K562 (cell line): ENCODE results near the gene G6PC1. TPM values are rescaled to one million over a fixed set of nuclear protein-coding genes. Genes with fewer than 3 reads are reported as not detected.

Experiments
- CHD2 ChIP-seq: IDR thresholded peaks from 2 replicates; pipeline ENCODE4 v1.6.1; 2011; ENCODE audit warnings: low read depth, low read length
- EGR1 ChIP-seq: fragments of 450-650 bp; conservative IDR thresholded peaks from 2 replicates; pipeline ENCODE4 v1.6.1; 2017; ENCODE audit warnings: mild to moderate bottlenecking
- EP300 ChIP-seq: IDR thresholded peaks from 2 replicates; pipeline ENCODE4 v1.6.1; 2012; ENCODE audit warnings: low read length, improper control_type of control experiment
- FOXK2 ChIP-seq, 2 experiments: fragments of 450-650 bp; IDR thresholded peaks in 1 of 2; conservative IDR thresholded peaks in 1 of 2; 2 replicates each; pipeline ENCODE4 v1.6.1; 2016; ENCODE audit warnings: low read depth in 2 of 2, mild to moderate bottlenecking in 1 of 2
- HCFC1 ChIP-seq: IDR thresholded peaks from 2 replicates; pipeline ENCODE4 v1.6.1; 2012; ENCODE audit warnings: low read depth, low read length, improper control_type of control experiment
- HNRNPLL ChIP-seq: fragments of 200-400 bp; formaldehyde crosslinking; IDR thresholded peaks from 2 replicates; pipeline ENCODE4 v1.6.1; 2017; ENCODE audit warnings: low read length, low read depth, mild to moderate bottlenecking; ENCODE audit not compliant: poor library complexity, severe bottlenecking
- HOXB6 ChIP-seq: fragments of 250-450 bp; sonication (Bioruptor Pico); IDR thresholded peaks from 2 replicates; pipeline ENCODE4 v1.5.1; 2022; ENCODE audit warnings: mild to moderate bottlenecking, borderline replicate concordance
- MTA1 ChIP-seq: fragments of 450-650 bp; IDR thresholded peaks from 2 replicates; pipeline ENCODE4 v1.6.1; 2017; ENCODE audit warnings: borderline replicate concordance
- SLC30A9 ChIP-seq: fragments of 250-450 bp; sonication (Bioruptor Pico); IDR thresholded peaks from 2 replicates; pipeline ENCODE4 v1.8.0; 2022; ENCODE audit warnings: mild to moderate bottlenecking, moderate library complexity
- SMC3 ChIP-seq: conservative IDR thresholded peaks from 2 replicates; pipeline ENCODE4 v1.6.1; 2011; ENCODE audit warnings: low read depth, low read length, improper control_type of control experiment; ENCODE audit not compliant: insufficient read depth
- SUPT5H ChIP-seq: fragments of 450-650 bp; IDR thresholded peaks from 2 replicates; pipeline ENCODE4 v1.6.1; 2016
- TCF7L2 ChIP-seq: fragments of 150-350 bp; IDR thresholded peaks from 2 replicates; pipeline ENCODE4 v1.6.1; 2016; ENCODE audit warnings: low read depth, mild to moderate bottlenecking, low read length, moderate library complexity
- TEAD2 ChIP-seq: fragments of 450-650 bp; IDR thresholded peaks from 2 replicates; pipeline ENCODE4 v1.6.1; 2016; ENCODE audit warnings: missing genetic modification characterization, control low read depth, missing compliant biosample characterization
- TFAM ChIP-seq: fragments of 250-450 bp; sonication (Bioruptor Pico); conservative IDR thresholded peaks from 2 replicates; pipeline ENCODE4 v1.5.0; 2021; ENCODE audit warnings: mild to moderate bottlenecking, moderate library complexity
- U2AF2 ChIP-seq: fragments of 200-400 bp; formaldehyde crosslinking; optimal IDR thresholded peaks from 2 replicates; pipeline ENCODE3; 2017; ENCODE audit warnings: low read depth, mild to moderate bottlenecking, low read length
- ZFP36 ChIP-seq: fragments of 150-350 bp; IDR thresholded peaks from 2 replicates; pipeline ENCODE4 v1.6.1; 2018; ENCODE audit warnings: low read length, low read depth; ENCODE audit not compliant: partially characterized antibody
- ZNF184 ChIP-seq: sonication (generic); formaldehyde crosslinking; IDR thresholded peaks from 2 replicates; pipeline ENCODE4 v1.5.0; 2020; ENCODE audit warnings: missing genetic modification reagents
- ZNF431 ChIP-seq: sonication (generic); formaldehyde crosslinking; IDR thresholded peaks from 2 replicates; pipeline ENCODE4 v1.8.0; 2022; ENCODE audit warnings: mild to moderate bottlenecking, missing genetic modification reagents
- ZNF764 ChIP-seq: fragments of 250-450 bp; sonication (Bioruptor Pico); IDR thresholded peaks from 2 replicates; pipeline ENCODE4 v1.4.0; 2020; ENCODE audit warnings: low read depth, mild to moderate bottlenecking, moderate library complexity
- polyA plus RNA-seq, 8 experiments: library from polyadenylated mRNA; depleted of rRNA in 4 of 8; stranded (reverse) in 5 of 8; unstranded in 3 of 8; fragments of >200 nt; fragmentation: Nextera tagmentation in 2 of 8; fragmentation: Illumina TruSeq in 1 of 8; extraction: Ambion mirVana in 2 of 8; extraction: Trizol in 1 of 8; gene quantifications; 2 replicates each; pipeline versions ENCODE4 v1.2.1 to v1.2.3, GENCODE V29; 2011 to 2014; ENCODE audit warnings: inconsistent platforms in 1 of 8, missing spikeins in 1 of 8
- total RNA-seq, 7 experiments: library from RNA; depleted of rRNA in 6 of 7; stranded (reverse); fragments of >200 nt in 6 of 7; fragmentation: Illumina TruSeq in 2 of 7; extraction: Trizol in 2 of 7; gene quantifications; 2 replicates each; pipeline versions ENCODE4 v1.2.1 to v1.2.3, GENCODE V29; 2011 to 2021; ENCODE audit warnings: low replicate concordance in 1 of 7
- TF ChIP-seq, protein P1 (sequence below): fragments of 200-800 bp; sonication (Bioruptor generic); IDR thresholded peaks from 2 replicates; pipeline ENCODE4 v1.6.1; 2016; ENCODE audit warnings: missing genetic modification characterization, missing compliant biosample characterization
- TF ChIP-seq, protein P2 (sequence below): sonication (generic); formaldehyde crosslinking; IDR thresholded peaks from 2 replicates; pipeline ENCODE4 v1.8.0; 2022; ENCODE audit warnings: mild to moderate bottlenecking, missing genetic modification reagents
- TF ChIP-seq, protein P3 (sequence below): fragments of 200-800 bp; sonication (Bioruptor generic); IDR thresholded peaks from 2 replicates; pipeline ENCODE4 v1.6.1; 2017; ENCODE audit warnings: missing genetic modification characterization, missing compliant biosample characterization

G6PC1 gene
- total and polyA plus RNA-seq, 9 of the 15 experiments (the other 6 are each of a cell fraction or from before 2014, with no cell fraction given), result not detected

DNA sequence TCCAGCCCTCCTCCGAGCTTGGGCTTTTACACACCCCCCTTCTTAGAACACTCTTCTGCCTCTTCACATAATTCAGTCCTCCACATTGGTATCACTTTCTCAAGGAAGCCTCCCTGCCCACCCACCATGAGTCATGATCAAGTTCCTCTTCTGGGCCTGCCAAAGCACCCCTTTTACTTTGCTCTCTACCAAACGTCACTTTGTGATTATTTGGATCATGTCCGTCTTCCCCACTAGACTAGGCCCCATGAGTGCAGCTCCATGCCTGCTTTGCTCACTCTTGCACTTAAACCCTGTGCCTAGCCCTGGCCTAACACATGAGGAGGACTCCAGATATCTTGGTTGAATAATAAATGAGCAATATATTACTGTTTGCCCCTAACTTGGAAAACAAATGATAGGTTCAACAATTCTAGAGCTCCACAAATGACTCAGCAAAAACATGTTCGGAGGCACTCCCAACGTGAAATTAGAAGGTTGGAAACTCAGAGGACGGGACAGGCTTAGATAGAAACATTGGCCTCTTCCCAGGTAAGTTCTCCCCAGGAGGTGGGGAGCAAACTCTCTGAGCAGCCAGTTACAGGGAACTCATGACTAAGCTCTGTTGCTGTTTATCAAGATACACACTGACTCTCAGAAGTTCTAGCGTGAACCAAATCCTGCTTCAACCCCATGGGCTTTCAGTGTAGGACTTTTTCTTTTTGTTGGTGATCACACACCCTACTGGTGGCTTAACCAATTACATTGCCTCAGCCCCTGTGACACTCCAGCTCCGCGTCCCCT lies 28.3 kb downstream of the G6PC1 start (continued):
- TF ChIP-seq FOXK2 (conservative IDR thresholded peaks at IDR 0.05 in 1 of 2, IDR thresholded peaks at IDR 0.05 in 1 of 2; ENCODE audit: low read depth in 2 of 2) (peak; percentile 95 to 96), U2AF2 (no peak), TFAM (no peak), SLC30A9 (CRISPR knock-in tag) (no peak), HNRNPLL (no peak), SMC3 (peak; percentile 63; the same call in 1 of the 2 replicates), ZNF764 (CRISPR knock-in tag) (no peak), ZNF184 (CRISPR knock-in tag) (no peak), HCFC1 (peak; percentile 18; the same call in 1 of the 2 replicates), SUPT5H (0 out of 2 replicates have a peak, but pooled peaks have one; percentile 22), MTA1 (peak; percentile 16; the same call in 1 of the 2 replicates), ZNF431 (CRISPR knock-in tag) (no peak), TEAD2 (tag) (no peak), ZFP36 (peak; percentile 31), EP300 (peak; percentile 74), CHD2 (no peak), HOXB6 (CRISPR knock-in tag) (no peak), EGR1 (0 out of 2 replicates have a peak, but pooled peaks have one; percentile 20), TCF7L2 (no peak)
- TF ChIP-seq, protein P1, sequence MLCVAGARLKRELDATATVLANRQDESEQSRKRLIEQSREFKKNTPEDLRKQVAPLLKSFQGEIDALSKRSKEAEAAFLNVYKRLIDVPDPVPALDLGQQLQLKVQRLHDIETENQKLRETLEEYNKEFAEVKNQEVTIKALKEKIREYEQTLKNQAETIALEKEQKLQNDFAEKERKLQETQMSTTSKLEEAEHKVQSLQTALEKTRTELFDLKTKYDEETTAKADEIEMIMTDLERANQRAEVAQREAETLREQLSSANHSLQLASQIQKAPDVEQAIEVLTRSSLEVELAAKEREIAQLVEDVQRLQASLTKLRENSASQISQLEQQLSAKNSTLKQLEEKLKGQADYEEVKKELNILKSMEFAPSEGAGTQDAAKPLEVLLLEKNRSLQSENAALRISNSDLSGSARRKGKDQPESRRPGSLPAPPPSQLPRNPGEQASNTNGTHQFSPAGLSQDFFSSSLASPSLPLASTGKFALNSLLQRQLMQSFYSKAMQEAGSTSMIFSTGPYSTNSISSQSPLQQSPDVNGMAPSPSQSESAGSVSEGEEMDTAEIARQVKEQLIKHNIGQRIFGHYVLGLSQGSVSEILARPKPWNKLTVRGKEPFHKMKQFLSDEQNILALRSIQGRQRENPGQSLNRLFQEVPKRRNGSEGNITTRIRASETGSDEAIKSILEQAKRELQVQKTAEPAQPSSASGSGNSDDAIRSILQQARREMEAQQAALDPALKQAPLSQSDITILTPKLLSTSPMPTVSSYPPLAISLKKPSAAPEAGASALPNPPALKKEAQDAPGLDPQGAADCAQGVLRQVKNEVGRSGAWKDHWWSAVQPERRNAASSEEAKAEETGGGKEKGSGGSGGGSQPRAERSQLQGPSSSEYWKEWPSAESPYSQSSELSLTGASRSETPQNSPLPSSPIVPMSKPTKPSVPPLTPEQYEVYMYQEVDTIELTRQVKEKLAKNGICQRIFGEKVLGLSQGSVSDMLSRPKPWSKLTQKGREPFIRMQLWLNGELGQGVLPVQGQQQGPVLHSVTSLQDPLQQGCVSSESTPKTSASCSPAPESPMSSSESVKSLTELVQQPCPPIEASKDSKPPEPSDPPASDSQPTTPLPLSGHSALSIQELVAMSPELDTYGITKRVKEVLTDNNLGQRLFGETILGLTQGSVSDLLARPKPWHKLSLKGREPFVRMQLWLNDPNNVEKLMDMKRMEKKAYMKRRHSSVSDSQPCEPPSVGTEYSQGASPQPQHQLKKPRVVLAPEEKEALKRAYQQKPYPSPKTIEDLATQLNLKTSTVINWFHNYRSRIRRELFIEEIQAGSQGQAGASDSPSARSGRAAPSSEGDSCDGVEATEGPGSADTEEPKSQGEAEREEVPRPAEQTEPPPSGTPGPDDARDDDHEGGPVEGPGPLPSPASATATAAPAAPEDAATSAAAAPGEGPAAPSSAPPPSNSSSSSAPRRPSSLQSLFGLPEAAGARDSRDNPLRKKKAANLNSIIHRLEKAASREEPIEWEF, result no peak; the same call in 1 of the 2 replicates
- TF ChIP-seq, protein P2, sequence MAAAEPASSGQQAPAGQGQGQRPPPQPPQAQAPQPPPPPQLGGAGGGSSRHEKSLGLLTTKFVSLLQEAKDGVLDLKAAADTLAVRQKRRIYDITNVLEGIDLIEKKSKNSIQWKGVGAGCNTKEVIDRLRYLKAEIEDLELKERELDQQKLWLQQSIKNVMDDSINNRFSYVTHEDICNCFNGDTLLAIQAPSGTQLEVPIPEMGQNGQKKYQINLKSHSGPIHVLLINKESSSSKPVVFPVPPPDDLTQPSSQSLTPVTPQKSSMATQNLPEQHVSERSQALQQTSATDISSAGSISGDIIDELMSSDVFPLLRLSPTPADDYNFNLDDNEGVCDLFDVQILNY (CRISPR knock-in tag), result no peak
- TF ChIP-seq, protein P3, sequence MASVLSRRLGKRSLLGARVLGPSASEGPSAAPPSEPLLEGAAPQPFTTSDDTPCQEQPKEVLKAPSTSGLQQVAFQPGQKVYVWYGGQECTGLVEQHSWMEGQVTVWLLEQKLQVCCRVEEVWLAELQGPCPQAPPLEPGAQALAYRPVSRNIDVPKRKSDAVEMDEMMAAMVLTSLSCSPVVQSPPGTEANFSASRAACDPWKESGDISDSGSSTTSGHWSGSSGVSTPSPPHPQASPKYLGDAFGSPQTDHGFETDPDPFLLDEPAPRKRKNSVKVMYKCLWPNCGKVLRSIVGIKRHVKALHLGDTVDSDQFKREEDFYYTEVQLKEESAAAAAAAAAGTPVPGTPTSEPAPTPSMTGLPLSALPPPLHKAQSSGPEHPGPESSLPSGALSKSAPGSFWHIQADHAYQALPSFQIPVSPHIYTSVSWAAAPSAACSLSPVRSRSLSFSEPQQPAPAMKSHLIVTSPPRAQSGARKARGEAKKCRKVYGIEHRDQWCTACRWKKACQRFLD (CRISPR knock-in tag), result no peak
